MCF 10A (cell line): ENCODE results near the gene WASHC4. TPM values are rescaled to one million over a fixed set of nuclear protein-coding genes. Genes with fewer than 3 reads are reported as not detected.

Experiments
- BruUV-seq: library from RNA; stranded (reverse); fragments of 400-500 nt; replicated peaks from 2 replicates; lab custom pipeline; 2021; lab: Mats Ljungman, UMichigan
- CTCF ChIA-PET: fragments of 300-600 bp; sonication (Branson Sonifier 250); formaldehyde crosslinking; extraction: SDS; loops from one replicate; lab custom pipeline; 2021; ENCODE audit warnings: antibody characterized with exemption, inconsistent platforms; lab: Yijun Ruan, JAX
- POLR2A ChIA-PET: fragments of 300-600, 350-650 bp; sonication (Branson Sonifier 250); formaldehyde crosslinking; extraction: SDS; loops from one replicate; lab custom pipeline; 2020; ENCODE audit warnings: antibody characterized with exemption, inconsistent platforms; lab: Yijun Ruan, JAX
- DNase-seq: peaks from one replicate; pipeline ENCODE4 v3.0.0-alpha.2; 2018; ENCODE audit not compliant: unreplicated experiment
- H3K27ac Mint-ChIP-seq: one replicate; pipeline ENCODE4 v1.8.0; 2022; ENCODE audit warnings: mild to moderate bottlenecking, low read depth, mixed read lengths; ENCODE audit not compliant: unreplicated experiment
- H3K27me3 Mint-ChIP-seq: one replicate; pipeline ENCODE4 v1.8.0; 2022; ENCODE audit warnings: mixed read lengths; ENCODE audit not compliant: insufficient read depth, unreplicated experiment
- H3K36me3 Mint-ChIP-seq: one replicate; pipeline ENCODE4 v1.8.0; 2022; ENCODE audit warnings: mild to moderate bottlenecking, moderate library complexity, mixed read lengths; ENCODE audit not compliant: insufficient read depth, unreplicated experiment
- H3K4me1 Mint-ChIP-seq: one replicate; pipeline ENCODE4 v1.8.0; 2022; ENCODE audit warnings: mixed read lengths; ENCODE audit not compliant: insufficient read depth, unreplicated experiment
- H3K4me3 Mint-ChIP-seq: one replicate; pipeline ENCODE4 v1.8.0; 2022; ENCODE audit warnings: mild to moderate bottlenecking, moderate library complexity, mixed read lengths; ENCODE audit not compliant: unreplicated experiment
- H3K9me3 Mint-ChIP-seq: one replicate; pipeline ENCODE4 v1.8.0; 2022; ENCODE audit warnings: mixed read lengths; ENCODE audit not compliant: unreplicated experiment
- intact Hi-C: fragments of 100-400 bp; cut with micrococcal nuclease; formaldehyde crosslinking; loops from 2 replicates; pipeline ENCODE4 v1.14.1; 2022
- total RNA-seq: library from RNA; stranded (reverse); gene quantifications from 2 replicates; pipeline ENCODE4 v1.2.3, GENCODE V29; 2022
- TF ChIP-seq, protein P1 (sequence below): fragments of 200-600 bp; IDR thresholded peaks from one replicate; pipeline ENCODE4 v1.8.0; 2022; ENCODE audit warnings: antibody characterized with exemption, mild to moderate bottlenecking; ENCODE audit not compliant: unreplicated experiment

WASHC4 gene
- total RNA-seq, 1 experiment from 2014 or later: 44.5 TPM

DNA sequence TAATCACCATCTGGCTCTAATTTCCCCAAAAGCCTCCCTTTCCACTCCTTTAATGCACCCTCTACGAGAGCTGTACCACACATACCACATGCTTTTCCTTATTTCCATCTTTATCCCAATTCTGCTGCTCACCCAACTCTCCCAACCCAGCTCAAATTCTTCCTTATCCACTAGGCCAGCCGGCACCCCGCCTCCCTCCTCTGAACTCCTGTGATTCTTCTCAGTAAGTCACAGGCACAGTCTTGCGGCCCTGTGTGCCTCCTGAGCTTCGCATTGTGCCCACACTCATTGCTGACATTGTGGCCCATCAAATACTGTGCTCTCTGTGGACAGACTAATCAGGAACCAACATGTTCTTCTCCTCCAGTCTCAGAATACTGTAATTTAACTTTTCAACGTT, 83.0 kb downstream of the WASHC4 start:
- Mint-ChIP-seq H3K4me1 (no peaks in the 10 kb centered on the region), H3K27ac (peak overlapping the region; percentile 53), H3K9me3 (no peaks in the 10 kb centered on the region), H3K36me3 (peaks cover 75% of the 10 kb centered on the region), H3K27me3 (no peaks in the 10 kb centered on the region), H3K4me3 (no peak overlapping the region)
- ChIA-PET CTCF (interaction anchor here (0.6 to 2.1 kb wide), 3 partner anchors 15 to 193 kb away, joined by 3 to 6 read pairs (median 5); no protein-coding TSS in a partner anchor), POLR2A (interaction anchor here (0.6 to 1.6 kb wide), 5 partner anchors 49 to 193 kb away, joined by 3 to 5 read pairs (median 4); no protein-coding TSS in a partner anchor)
- intact Hi-C loops: loop anchor here (10.0 kb wide), 1 partner anchor 546 kb away; no protein-coding TSS in a partner anchor
- DNase-seq: no peak
- TF ChIP-seq, protein P1, sequence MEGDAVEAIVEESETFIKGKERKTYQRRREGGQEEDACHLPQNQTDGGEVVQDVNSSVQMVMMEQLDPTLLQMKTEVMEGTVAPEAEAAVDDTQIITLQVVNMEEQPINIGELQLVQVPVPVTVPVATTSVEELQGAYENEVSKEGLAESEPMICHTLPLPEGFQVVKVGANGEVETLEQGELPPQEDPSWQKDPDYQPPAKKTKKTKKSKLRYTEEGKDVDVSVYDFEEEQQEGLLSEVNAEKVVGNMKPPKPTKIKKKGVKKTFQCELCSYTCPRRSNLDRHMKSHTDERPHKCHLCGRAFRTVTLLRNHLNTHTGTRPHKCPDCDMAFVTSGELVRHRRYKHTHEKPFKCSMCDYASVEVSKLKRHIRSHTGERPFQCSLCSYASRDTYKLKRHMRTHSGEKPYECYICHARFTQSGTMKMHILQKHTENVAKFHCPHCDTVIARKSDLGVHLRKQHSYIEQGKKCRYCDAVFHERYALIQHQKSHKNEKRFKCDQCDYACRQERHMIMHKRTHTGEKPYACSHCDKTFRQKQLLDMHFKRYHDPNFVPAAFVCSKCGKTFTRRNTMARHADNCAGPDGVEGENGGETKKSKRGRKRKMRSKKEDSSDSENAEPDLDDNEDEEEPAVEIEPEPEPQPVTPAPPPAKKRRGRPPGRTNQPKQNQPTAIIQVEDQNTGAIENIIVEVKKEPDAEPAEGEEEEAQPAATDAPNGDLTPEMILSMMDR: no peak
- no TSS peak for BruUV-seq

DNA sequence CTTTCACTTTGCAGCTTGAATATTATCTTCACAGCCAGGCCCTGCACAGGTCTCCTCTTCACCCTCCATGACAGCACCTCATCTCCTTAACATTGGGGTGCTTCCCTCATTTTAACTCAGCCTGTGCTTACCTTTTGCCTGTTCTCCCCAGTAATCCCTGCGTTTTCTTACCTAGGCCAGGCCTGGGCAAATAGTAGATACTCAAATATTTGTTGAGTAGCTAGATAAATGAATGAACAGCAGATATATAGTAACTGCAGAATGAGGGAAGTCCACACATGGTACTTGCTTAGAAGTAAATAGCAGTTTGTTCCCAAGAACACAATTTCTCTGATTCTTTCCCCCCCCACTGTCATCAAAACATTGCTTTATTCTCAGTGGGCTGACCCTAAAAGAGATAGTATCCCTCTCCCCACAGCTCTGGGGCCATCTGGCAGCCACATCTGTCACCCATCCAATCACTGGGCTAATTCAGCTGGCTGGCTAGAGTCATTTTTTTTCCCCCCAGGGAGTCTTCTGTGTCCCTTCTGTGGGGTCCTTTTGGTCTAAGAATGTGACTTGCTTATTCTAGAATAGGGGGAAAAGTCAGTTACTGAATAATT, 85.2 kb downstream of the WASHC4 start:
- Mint-ChIP-seq H3K27me3 (no peaks in the 10 kb centered on the region), H3K4me1 (no peaks in the 10 kb centered on the region), H3K9me3 (no peaks in the 10 kb centered on the region), H3K4me3 (no peak overlapping the region), H3K27ac (no peak overlapping the region), H3K36me3 (peaks cover 80% of the 10 kb centered on the region)
- POLR2A ChIA-PET: no interaction called here
- DNase-seq: no peak
- CTCF ChIA-PET: no interaction called here
- no TSS peak for BruUV-seq
- TF ChIP-seq, protein P1: no peak
- intact Hi-C loops: loop anchor here (10.0 kb wide), 1 partner anchor 548 kb away; no protein-coding TSS in a partner anchor

DNA sequence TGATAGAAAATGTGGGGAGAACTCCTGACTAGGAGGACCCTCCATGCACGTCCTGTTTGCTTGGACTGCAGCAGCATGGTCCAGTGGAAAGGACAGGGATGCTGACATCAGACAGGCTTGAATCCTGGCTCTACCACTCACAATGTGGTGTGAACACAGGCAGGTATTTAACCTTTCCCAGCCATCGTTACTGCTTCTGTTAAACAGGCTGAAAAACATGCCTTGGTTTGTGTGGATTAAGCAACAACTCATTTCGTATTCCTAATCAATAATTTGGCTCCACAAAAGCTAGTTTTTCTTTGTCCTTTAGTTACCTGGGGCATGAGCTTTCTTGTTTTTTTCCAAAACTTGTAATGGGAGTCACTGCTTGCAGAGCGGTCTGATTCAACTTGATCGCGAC, 87.4 kb downstream of the WASHC4 start:
- ChIA-PET POLR2A (no interaction called here), CTCF (no interaction called here)
- no peak for DNase-seq
- H3K27me3 Mint-ChIP-seq: no peaks in the 10 kb centered on the region
- BruUV-seq: TSS peak; percentile 17
- no peak overlapping the region for H3K4me3 Mint-ChIP-seq
- no peaks in the 10 kb centered on the region for H3K4me1 Mint-ChIP-seq
- TF ChIP-seq, protein P1: no peak
- H3K27ac Mint-ChIP-seq: no peak overlapping the region
- H3K36me3 Mint-ChIP-seq: peaks cover 73% of the 10 kb centered on the region
- intact Hi-C loops: loop anchor here (10.0 kb wide), 1 partner anchor 550 kb away; no protein-coding TSS in a partner anchor
- H3K9me3 Mint-ChIP-seq: no peaks in the 10 kb centered on the region

DNA sequence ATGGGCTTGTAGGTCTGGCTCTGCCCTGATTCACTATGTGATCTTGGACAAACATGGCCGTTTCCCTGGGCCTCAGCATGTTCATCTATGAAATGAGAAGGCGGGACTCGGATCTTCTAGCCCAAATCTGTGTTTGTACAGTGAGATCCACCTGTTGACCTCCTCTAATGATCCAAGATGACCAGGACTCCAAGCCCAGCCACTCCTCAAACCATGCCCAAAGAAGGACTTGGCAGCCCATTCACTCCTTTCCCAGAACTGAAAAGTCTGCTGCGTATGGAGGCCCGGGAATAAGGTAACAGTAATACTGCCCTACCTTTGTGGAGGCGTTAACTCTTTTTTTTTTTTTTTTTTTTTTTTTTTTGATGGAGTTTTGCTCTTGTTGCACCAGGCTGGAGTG, 88.6 kb downstream of the WASHC4 start:
- intact Hi-C loops: loop anchor here (10.0 kb wide), 1 partner anchor 551 kb away; no protein-coding TSS in a partner anchor
- no peak overlapping the region for H3K27ac Mint-ChIP-seq
- peaks cover 71% of the 10 kb centered on the region for H3K36me3 Mint-ChIP-seq
- CTCF ChIA-PET: no interaction called here
- POLR2A ChIA-PET: no interaction called here
- DNase-seq: no peak
- no TSS peak for BruUV-seq
- H3K4me1 Mint-ChIP-seq: no peaks in the 10 kb centered on the region
- H3K27me3 Mint-ChIP-seq: no peaks in the 10 kb centered on the region
- no peak overlapping the region for H3K4me3 Mint-ChIP-seq
- TF ChIP-seq, protein P1: no peak
- no peaks in the 10 kb centered on the region for H3K9me3 Mint-ChIP-seq
